ENCODE data around the gene CCDC74A. TPM values are rescaled to one million over a fixed set of nuclear protein-coding genes. Genes with fewer than 3 reads are reported as not detected.
"Not testable (repeated sequence)": the region's sequence is repeated elsewhere in the genome, so short reads cannot be mapped to it uniquely, and the experiment has no call there.

CCDC74A gene
- total RNA-seq, 1 experiment from 2014 or later = 7.8 TPM

GRCh38 chr2:131486201-131486902, 41.3 kb upstream of the CCDC74A start:
- not testable (repeated sequence) for H3K27ac ChIP-seq (ENCODE audit: low read length); H3K36me3 ChIP-seq (ENCODE audit: insufficient read depth, low read length); H3K9me2 ChIP-seq (replicated peaks; ENCODE audit: insufficient read depth, low read length); DNase-seq; H2AFZ ChIP-seq (ENCODE audit: low read length); H3K4me3 ChIP-seq (ENCODE audit: low read length); H4K20me1 ChIP-seq (ENCODE audit: insufficient read depth, low read depth, low read length); H3K9ac ChIP-seq (ENCODE audit: low read length); H3K27me3 ChIP-seq (ENCODE audit: low read length); H3K9me3 ChIP-seq (ENCODE audit: low read length); H3K4me2 ChIP-seq (ENCODE audit: low read depth, low read length, poor library complexity, severe bottlenecking)
- Histone ChIP-seq H3K79me2 (ENCODE audit: low read length) (peaks cover 37% of the 10 kb centered on the region), H3K4me1 (ENCODE audit: low read length) (peaks cover 17% of the 10 kb centered on the region)

GRCh38 chr2:131488306-131489205, 39.1 kb upstream of the CCDC74A start:
- no peaks in the 10 kb centered on the region for H4K20me1 ChIP-seq (ENCODE audit: insufficient read depth, low read depth, low read length)
- peaks cover 17% of the 10 kb centered on the region for H3K4me1 ChIP-seq (ENCODE audit: low read length)
- H3K79me2 ChIP-seq (ENCODE audit: low read length) = peaks cover 50% of the 10 kb centered on the region
- H3K27me3 ChIP-seq (ENCODE audit: low read length) = no peaks in the 10 kb centered on the region
- no peak overlapping the region for H3K9ac ChIP-seq (ENCODE audit: low read length)
- H3K36me3 ChIP-seq (ENCODE audit: insufficient read depth, low read length) = 0 out of 2 replicates have a peak, but pooled peaks cover 3% of the 10 kb centered on the region
- H2AFZ ChIP-seq (ENCODE audit: low read length) = no peak overlapping the region
- H3K9me2 ChIP-seq (replicated peaks; ENCODE audit: insufficient read depth, low read length) = no peaks in the 10 kb centered on the region
- no peak overlapping the region for H3K4me3 ChIP-seq (ENCODE audit: low read length)
- no peak overlapping the region for H3K4me2 ChIP-seq (ENCODE audit: low read depth, low read length, poor library complexity, severe bottlenecking)
- DNase-seq = no peak
- H3K9me3 ChIP-seq (ENCODE audit: low read length) = no peaks in the 10 kb centered on the region
- no peak overlapping the region for H3K27ac ChIP-seq (ENCODE audit: low read length)

GRCh38 chr2:131490616-131491468, 36.8 kb upstream of the CCDC74A start:
- Histone ChIP-seq H3K4me2 (ENCODE audit: low read depth, low read length, poor library complexity, severe bottlenecking) (peak overlapping the region; percentile 76), H3K4me1 (ENCODE audit: low read length) (peaks cover 38% of the 10 kb centered on the region), H3K79me2 (ENCODE audit: low read length) (peaks cover 73% of the 10 kb centered on the region), H3K9ac (ENCODE audit: low read length) (peak overlapping the region; percentile 93), H3K27ac (ENCODE audit: low read length) (peak overlapping the region; percentile 54; the same call in 1 of the 2 replicates), H3K4me3 (ENCODE audit: low read length) (peak overlapping the region; percentile 91)
- peak; percentile 68 for DNase-seq
- H3K9me2 ChIP-seq (replicated peaks; ENCODE audit: insufficient read depth, low read length); H4K20me1 ChIP-seq (ENCODE audit: insufficient read depth, low read depth, low read length); H3K36me3 ChIP-seq (ENCODE audit: insufficient read depth, low read length); H3K9me3 ChIP-seq (ENCODE audit: low read length); H3K27me3 ChIP-seq (ENCODE audit: low read length); H2AFZ ChIP-seq (ENCODE audit: low read length): not testable (repeated sequence)

- peak overlapping the region; percentile 93 for H3K9ac ChIP-seq (ENCODE audit: low read length)
- H3K79me2 ChIP-seq (ENCODE audit: low read length) = peaks cover 79% of the 10 kb centered on the region
- peak overlapping the region; percentile 76 for H3K4me2 ChIP-seq (ENCODE audit: low read depth, low read length, poor library complexity, severe bottlenecking)
- peaks cover 10% of the 10 kb centered on the region; the same call in 1 of the 2 replicates for H4K20me1 ChIP-seq (ENCODE audit: insufficient read depth, low read depth, low read length)
- not testable (repeated sequence) for H3K27me3 ChIP-seq (ENCODE audit: low read length); H2AFZ ChIP-seq (ENCODE audit: low read length); H3K9me2 ChIP-seq (replicated peaks; ENCODE audit: insufficient read depth, low read length); H3K9me3 ChIP-seq (ENCODE audit: low read length); H3K36me3 ChIP-seq (ENCODE audit: insufficient read depth, low read length)
- H3K27ac ChIP-seq (ENCODE audit: low read length) = peak overlapping the region; percentile 54; the same call in 1 of the 2 replicates
- peak overlapping the region; percentile 91 for H3K4me3 ChIP-seq (ENCODE audit: low read length)
- DNase-seq = peak; percentile 54
- peaks cover 44% of the 10 kb centered on the region for H3K4me1 ChIP-seq (ENCODE audit: low read length)
Measured at GRCh38 chr2:131491469-131491836, 36.2 kb upstream of the CCDC74A start.

- H2AFZ ChIP-seq (ENCODE audit: low read length) = peak within 1 kb of the TSS; percentile 95; the same call in 1 of the 2 replicates
Measured at GRCh38 chr2:131492015-131492417, 35.7 kb upstream of the CCDC74A start, which contains the start of gene MZT2A. Gene MZT2A, minus strand, starts transcription at chr2:131492397. Its CDS starts 21 bp downstream, at chr2:131492376.

GRCh38 chr2:131492418-131493198, 35.1 kb upstream of the CCDC74A start:
- peak overlapping the region; percentile 95; the same call in 1 of the 2 replicates for H2AFZ ChIP-seq (ENCODE audit: low read length)

More at GRCh38 chr2:131492015-131492417, 35.7 kb upstream of the CCDC74A start, which contains the start of gene MZT2A:
- peaks cover 12% of the 10 kb centered on the region; the same call in 1 of the 2 replicates for H4K20me1 ChIP-seq (ENCODE audit: insufficient read depth, low read depth, low read length)
- peak within 1 kb of the TSS; percentile 93 for H3K9ac ChIP-seq (ENCODE audit: low read length)
- H3K9me2 ChIP-seq (replicated peaks; ENCODE audit: insufficient read depth, low read length); H3K27me3 ChIP-seq (ENCODE audit: low read length); H3K36me3 ChIP-seq (ENCODE audit: insufficient read depth, low read length); H3K9me3 ChIP-seq (ENCODE audit: low read length); DNase-seq: not testable (repeated sequence)
- peaks cover 47% of the 10 kb centered on the region for H3K4me1 ChIP-seq (ENCODE audit: low read length)
- H3K4me2 ChIP-seq (ENCODE audit: low read depth, low read length, poor library complexity, severe bottlenecking) = peak within 1 kb of the TSS; percentile 76
- H3K4me3 ChIP-seq (ENCODE audit: low read length) = peak within 1 kb of the TSS; percentile 91
- peaks cover 85% of the 10 kb centered on the region for H3K79me2 ChIP-seq (ENCODE audit: low read length)
- H3K27ac ChIP-seq (ENCODE audit: low read length) = peak within 1 kb of the TSS; percentile 83

More at GRCh38 chr2:131492418-131493198, 35.1 kb upstream of the CCDC74A start:
- Histone ChIP-seq H3K9me3 (ENCODE audit: low read length) (no peaks in the 10 kb centered on the region), H3K4me1 (ENCODE audit: low read length) (peaks cover 51% of the 10 kb centered on the region), H3K9ac (ENCODE audit: low read length) (peak overlapping the region; percentile 93), H4K20me1 (ENCODE audit: insufficient read depth, low read depth, low read length) (peaks cover 16% of the 10 kb centered on the region), H3K79me2 (ENCODE audit: low read length) (peaks cover 87% of the 10 kb centered on the region), H3K4me2 (ENCODE audit: low read depth, low read length, poor library complexity, severe bottlenecking) (peak overlapping the region; percentile 76), H3K4me3 (ENCODE audit: low read length) (peak overlapping the region; percentile 91), H3K9me2 (replicated peaks; ENCODE audit: insufficient read depth, low read length) (no peaks in the 10 kb centered on the region), H3K27me3 (ENCODE audit: low read length) (no peaks in the 10 kb centered on the region), H3K27ac (ENCODE audit: low read length) (peak overlapping the region; percentile 83), H3K36me3 (ENCODE audit: insufficient read depth, low read length) (peaks cover 3% of the 10 kb centered on the region; the same call in 1 of the 2 replicates)
- peak; percentile 99 for DNase-seq

Measured in Karpas-422 (cell line).